Measurements from ENCODE around the gene SPC24.

DNA sequence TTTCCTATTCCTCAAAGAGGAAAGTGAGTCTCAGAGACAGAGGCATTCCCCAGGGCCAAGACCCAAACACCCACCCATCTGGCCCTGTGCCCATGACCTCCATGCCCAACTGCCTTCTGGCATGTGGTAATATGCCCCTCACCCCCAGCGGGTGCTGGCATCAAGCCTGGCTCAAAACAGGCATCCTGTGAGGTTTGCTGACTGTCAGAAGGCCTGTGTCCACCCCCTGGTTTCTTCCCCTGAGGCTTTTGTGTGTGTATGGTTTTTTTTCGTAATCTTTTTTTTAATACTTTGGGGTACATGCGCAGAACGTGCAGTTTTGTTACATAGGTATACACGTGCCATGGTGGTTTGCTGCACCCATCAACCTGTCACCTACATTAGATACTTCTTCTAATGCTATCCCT, 49.4 kb upstream of the SPC24 start:
- no peak for TF ChIP-seq POLR2A (IDR thresholded peaks at IDR 0.05)
- no peak for TF ChIP-seq EP300 (IDR thresholded peaks at IDR 0.05)
- TF ChIP-seq, protein P1, sequence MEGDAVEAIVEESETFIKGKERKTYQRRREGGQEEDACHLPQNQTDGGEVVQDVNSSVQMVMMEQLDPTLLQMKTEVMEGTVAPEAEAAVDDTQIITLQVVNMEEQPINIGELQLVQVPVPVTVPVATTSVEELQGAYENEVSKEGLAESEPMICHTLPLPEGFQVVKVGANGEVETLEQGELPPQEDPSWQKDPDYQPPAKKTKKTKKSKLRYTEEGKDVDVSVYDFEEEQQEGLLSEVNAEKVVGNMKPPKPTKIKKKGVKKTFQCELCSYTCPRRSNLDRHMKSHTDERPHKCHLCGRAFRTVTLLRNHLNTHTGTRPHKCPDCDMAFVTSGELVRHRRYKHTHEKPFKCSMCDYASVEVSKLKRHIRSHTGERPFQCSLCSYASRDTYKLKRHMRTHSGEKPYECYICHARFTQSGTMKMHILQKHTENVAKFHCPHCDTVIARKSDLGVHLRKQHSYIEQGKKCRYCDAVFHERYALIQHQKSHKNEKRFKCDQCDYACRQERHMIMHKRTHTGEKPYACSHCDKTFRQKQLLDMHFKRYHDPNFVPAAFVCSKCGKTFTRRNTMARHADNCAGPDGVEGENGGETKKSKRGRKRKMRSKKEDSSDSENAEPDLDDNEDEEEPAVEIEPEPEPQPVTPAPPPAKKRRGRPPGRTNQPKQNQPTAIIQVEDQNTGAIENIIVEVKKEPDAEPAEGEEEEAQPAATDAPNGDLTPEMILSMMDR (IDR thresholded peaks at IDR 0.05), result no peak

Data from gastroesophageal sphincter (tissue), 3 donors.